Large intestine (tissue), 3 donors: ENCODE measurements around the gene NF1. TPM values are rescaled to one million over a fixed set of nuclear protein-coding genes. Genes with fewer than 3 reads are reported as not detected.
"Not testable (repeated sequence)": the region's sequence is repeated elsewhere in the genome, so short reads cannot be mapped to it uniquely, and the experiment has no call there.

Experiments
- DNase-seq, 2 donors: peaks; one replicate each; pipeline versions ENCODE4 v3.0.0 to v3.0.0-alpha.2; 2013
- H3K27ac ChIP-seq: one replicate; pipeline ENCODE4 v1.5.1; 2013; ENCODE audit warnings: low read length
- H3K27me3 ChIP-seq: 2 replicates; pipeline ENCODE4 v1.6.1; 2013; ENCODE audit warnings: low read length; ENCODE audit not compliant: control insufficient read depth, insufficient read depth
- H3K36me3 ChIP-seq: 2 replicates; pipeline ENCODE4 v1.6.1; 2013; ENCODE audit warnings: low read length; ENCODE audit not compliant: control insufficient read depth, insufficient read depth
- H3K4me1 ChIP-seq: one replicate; pipeline ENCODE4 v1.6.1; 2013; ENCODE audit warnings: low read length; ENCODE audit not compliant: control insufficient read depth, insufficient read depth
- H3K4me3 ChIP-seq: one replicate; pipeline ENCODE4 v1.5.1; 2013; ENCODE audit warnings: low read length
- H3K9me3 ChIP-seq: one replicate; pipeline ENCODE4 v1.6.1; 2013; ENCODE audit warnings: mild to moderate bottlenecking, low read depth, low read length, moderate library complexity; ENCODE audit not compliant: control insufficient read depth
- WGBS: methylation state at CpG from one replicate; pipeline ENCODE4 v1.1.5; 2013; ENCODE audit warnings: low lambda C conversion rate; ENCODE audit not compliant: insufficient coverage; 5-methylcytosine and 5-hydroxymethylcytosine counted together
- polyA plus RNA-seq: library from polyadenylated mRNA; unstranded; fragments of 120-200 nt; gene quantifications from one replicate; pipeline ENCODE4 v1.2.1, GENCODE V29; 2013

The NF1 gene
- polyA plus RNA-seq, 1 donor, result 25.9 TPM

DNA sequence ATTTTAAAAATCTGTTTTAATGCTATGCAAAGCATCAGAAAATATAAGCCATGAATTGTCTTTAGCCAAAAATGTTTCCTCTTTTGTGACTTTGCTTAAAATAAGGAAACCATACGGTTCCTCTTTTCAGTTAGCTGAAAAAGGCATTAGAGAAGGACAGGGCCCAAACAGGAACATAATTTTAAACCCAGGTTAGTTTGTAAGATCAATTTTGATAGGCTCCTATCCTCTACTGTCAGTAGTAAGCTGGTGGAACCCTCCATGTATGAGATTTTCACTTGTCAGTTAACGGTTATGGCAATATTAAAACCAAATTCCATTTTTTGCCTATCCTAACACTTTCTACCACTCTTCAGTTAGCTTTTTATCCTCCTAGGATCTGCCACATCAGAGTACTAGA lies 214.8 kb downstream of the NF1 start:
- Histone ChIP-seq H3K4me3 (no peak overlapping the region), H3K36me3 (no peaks in the 10 kb centered on the region), H3K27me3 (no peaks in the 10 kb centered on the region), H3K9me3 (no peaks in the 10 kb centered on the region), H3K4me1 (no peaks in the 10 kb centered on the region), H3K27ac (no peak overlapping the region)
- DNase-seq, result no peak
- WGBS, result 100% methylated on average over 1 of the region's 2 CpGs

- Histone ChIP-seq H3K4me1 (no peaks in the 10 kb centered on the region), H3K4me3 (no peak overlapping the region), H3K27ac (no peak overlapping the region), H3K36me3 (no peaks in the 10 kb centered on the region), H3K9me3 (no peaks in the 10 kb centered on the region), H3K27me3 (no peaks in the 10 kb centered on the region)
- WGBS, result 90% methylated on average over 1 of the region's 2 CpGs
- no peak for DNase-seq
These were observed 215.5 kb downstream of the NF1 start for GRCh38 chr17:31310260-31310659.

GRCh38 chr17:31310886-31311285 lies 216.1 kb downstream of the NF1 start:
- Histone ChIP-seq H3K27me3 (no peaks in the 10 kb centered on the region), H3K9me3 (no peaks in the 10 kb centered on the region), H3K36me3 (no peaks in the 10 kb centered on the region), H3K27ac (no peak overlapping the region), H3K4me3 (no peak overlapping the region), H3K4me1 (no peaks in the 10 kb centered on the region)
- DNase-seq, result no peak
- no CpG with 5 or more reads among the region's 7 CpGs for WGBS

DNA sequence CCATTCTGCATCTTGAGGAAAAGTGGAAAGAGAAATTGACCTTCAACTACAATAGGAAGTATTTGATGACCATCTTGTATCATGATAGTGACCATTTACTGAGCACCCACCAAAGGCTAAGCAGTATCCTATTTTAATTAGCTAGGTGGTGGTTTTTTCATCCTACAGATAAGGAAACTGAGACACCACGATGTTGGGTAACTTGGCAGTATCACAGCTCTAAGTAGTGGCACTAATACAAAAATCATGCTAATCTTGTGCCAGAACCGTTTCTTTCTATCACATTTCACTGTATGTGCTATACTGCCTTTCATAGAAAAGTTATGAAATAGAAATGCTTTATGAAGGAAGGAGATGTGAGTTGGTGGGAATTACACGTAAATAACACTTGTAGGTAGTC lies 216.7 kb downstream of the NF1 start:
- WGBS, result 90% methylated on average over 2 of the region's 3 CpGs
- no peaks in the 10 kb centered on the region for H3K27me3 ChIP-seq
- H3K27ac ChIP-seq, result no peak overlapping the region
- no peak overlapping the region for H3K4me3 ChIP-seq
- no peaks in the 10 kb centered on the region for H3K36me3 ChIP-seq
- no peaks in the 10 kb centered on the region for H3K9me3 ChIP-seq
- no peak for DNase-seq
- H3K4me1 ChIP-seq, result no peaks in the 10 kb centered on the region

- not testable (repeated sequence) for H3K9me3 ChIP-seq, H3K4me1 ChIP-seq, H3K4me3 ChIP-seq, DNase-seq, H3K27ac ChIP-seq, H3K36me3 ChIP-seq, H3K27me3 ChIP-seq
- WGBS, result 100% methylated on average over 1 of the region's 7 CpGs
These were observed 217.4 kb downstream of the NF1 start for GRCh38 chr17:31312223-31312622.

DNA sequence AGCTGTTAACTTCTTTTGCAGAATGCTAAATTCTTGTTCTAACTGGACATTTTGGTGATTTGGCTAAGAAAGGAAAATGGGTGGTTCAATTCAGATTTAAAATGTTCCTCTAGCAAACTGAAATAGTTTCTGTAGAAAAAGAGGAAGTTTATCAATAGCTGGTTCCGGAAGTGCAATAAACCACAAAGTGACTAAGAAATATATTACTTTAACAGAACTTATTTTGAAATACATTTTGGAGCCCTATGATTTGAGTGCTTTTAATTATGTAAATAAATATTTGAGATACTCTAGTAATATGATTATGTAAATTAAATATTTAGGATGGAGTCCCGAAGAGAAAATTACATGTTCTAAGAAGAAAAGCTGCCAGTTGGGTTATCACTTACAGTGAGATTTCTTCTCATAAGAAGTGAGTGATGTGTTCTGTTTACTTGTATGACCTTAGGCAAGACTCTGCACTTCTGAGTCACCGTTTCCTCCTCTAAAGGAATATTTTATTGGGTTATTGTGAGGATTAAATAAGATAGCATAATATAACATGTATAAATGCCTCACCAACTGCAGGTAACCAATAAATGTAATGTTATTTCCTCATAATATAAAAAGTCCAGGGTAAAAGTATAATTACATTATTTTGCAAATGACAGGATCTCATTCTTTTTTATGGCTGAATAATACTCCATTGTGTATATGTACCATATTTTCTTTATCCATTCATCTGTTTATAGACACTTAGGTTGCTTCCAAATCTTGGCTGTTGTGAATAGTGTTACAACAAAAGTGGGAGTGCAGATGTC lies 219.4 kb downstream of the NF1 start, which contains the start of gene EVI2B:
Gene EVI2B, minus strand, starts transcription at position 73 of the 800 bp plus-strand sequence. CDS start 8,445 bp downstream, outside the sequence.
- no peaks in the 10 kb centered on the region for H3K27me3 ChIP-seq
- H3K9me3 ChIP-seq, result no peaks in the 10 kb centered on the region
- WGBS, result 40% methylated on average over 1 of the region's 3 CpGs
- H3K27ac ChIP-seq, result no peak within 1 kb of the TSS
- no peak within 1 kb of the TSS for H3K4me3 ChIP-seq
- H3K4me1 ChIP-seq, result no peaks in the 10 kb centered on the region
- H3K36me3 ChIP-seq, result peaks cover 2% of the 10 kb centered on the region
- no peak for DNase-seq

DNA sequence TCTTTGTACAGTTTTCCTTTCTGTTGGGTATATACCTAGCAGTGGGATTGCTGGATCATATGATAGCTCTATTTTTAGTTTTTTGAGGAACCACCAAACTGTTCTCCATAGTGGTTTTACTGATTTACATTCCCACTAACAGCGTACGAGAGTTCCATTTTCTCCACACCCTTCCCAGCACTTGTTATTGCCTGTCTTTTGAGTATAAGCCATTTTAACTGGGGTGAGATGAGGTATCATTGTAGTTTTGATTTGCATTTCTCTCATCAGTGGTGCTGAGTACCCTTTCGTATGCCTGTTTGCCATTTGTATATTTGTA lies 220.0 kb downstream of the NF1 start:
- no peak overlapping the region for H3K27ac ChIP-seq

DNA sequence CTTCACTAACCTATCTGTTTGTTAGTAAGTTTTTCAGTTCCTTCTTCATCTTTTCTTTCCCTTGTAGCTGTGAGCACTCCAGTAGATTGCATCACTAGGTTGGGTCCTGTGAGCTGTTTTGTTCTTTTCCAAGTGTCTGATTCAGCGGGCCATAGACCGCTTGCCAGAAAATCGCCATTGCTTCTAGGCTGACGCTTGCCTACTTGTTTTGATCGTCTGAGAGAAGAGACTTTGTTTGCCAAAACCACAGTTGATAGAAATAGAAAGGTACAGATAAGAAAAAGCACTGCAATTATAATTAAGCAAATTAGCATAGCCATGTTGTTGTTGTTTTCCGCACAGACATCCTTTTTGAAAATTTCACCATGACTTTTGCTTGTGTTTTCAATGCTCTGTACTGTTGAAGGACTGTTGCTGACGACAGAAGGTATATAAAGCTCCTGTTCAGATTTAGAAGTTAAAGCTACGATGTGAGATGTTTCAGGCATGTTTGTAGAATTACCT lies 223.6 kb downstream of the NF1 start:
- Histone ChIP-seq H3K4me3 (no peak overlapping the region), H3K27me3 (no peaks in the 10 kb centered on the region), H3K36me3 (peaks cover 2% of the 10 kb centered on the region), H3K9me3 (no peaks in the 10 kb centered on the region), H3K27ac (no peak overlapping the region), H3K4me1 (no peaks in the 10 kb centered on the region)
- no peak for DNase-seq
- WGBS, result 100% methylated on average over 2 of the region's 8 CpGs

More for the DNA sequence above, 220.0 kb downstream of the NF1 start:
- no peaks in the 10 kb centered on the region for H3K4me1 ChIP-seq
- WGBS, result 93% methylated on average over 3 of the region's 3 CpGs
- peaks cover 2% of the 10 kb centered on the region for H3K36me3 ChIP-seq
- no peaks in the 10 kb centered on the region for H3K9me3 ChIP-seq
- no peak for DNase-seq
- no peaks in the 10 kb centered on the region for H3K27me3 ChIP-seq
- no peak overlapping the region for H3K4me3 ChIP-seq

- H3K27ac ChIP-seq, result no peak overlapping the region
These were observed 224.3 kb downstream of the NF1 start for GRCh38 chr17:31318851-31319661.

GRCh38 chr17:31320241-31320640 lies 225.5 kb downstream of the NF1 start:
- Histone ChIP-seq H3K27ac (no peak overlapping the region), H3K4me1 (no peaks in the 10 kb centered on the region), H3K4me3 (no peak overlapping the region), H3K27me3 (no peaks in the 10 kb centered on the region), H3K36me3 (peaks cover 2% of the 10 kb centered on the region), H3K9me3 (no peaks in the 10 kb centered on the region)
- DNase-seq, result no peak
- 44% methylated on average over 1 of the region's 2 CpGs for WGBS

More at GRCh38 chr17:31318851-31319661, 224.3 kb downstream of the NF1 start:
- Histone ChIP-seq H3K36me3 (peaks cover 2% of the 10 kb centered on the region), H3K4me1 (no peaks in the 10 kb centered on the region), H3K4me3 (no peak overlapping the region), H3K27me3 (no peaks in the 10 kb centered on the region), H3K9me3 (no peaks in the 10 kb centered on the region)
- 83% methylated on average over 2 of the region's 5 CpGs for WGBS
- no peak for DNase-seq
